GM12891 (cell line): Measurements from ENCODE around the gene ST7. TPM values are rescaled to one million over a fixed set of nuclear protein-coding genes. Genes with fewer than 3 reads are reported as not detected.

Experiments used
- DNase-seq: peaks from one replicate; pipeline ENCODE4 v3.0.0; 2011; ENCODE audit warnings: low spot score; ENCODE audit not compliant: insufficient read length
- FAIRE-seq: peaks from 2 replicates; lab custom pipeline; 2011; peaks lifted over from hg19 to GRCh38; lab: Jason Lieb, UNC
- PAX5 ChIP-seq: IDR thresholded peaks from 2 replicates; pipeline ENCODE4 v1.6.1; 2011; ENCODE audit warnings: low read length, moderate library complexity, mild to moderate bottlenecking; ENCODE audit not compliant: insufficient read depth, severe bottlenecking
- POLR2A ChIP-seq: IDR thresholded peaks from 2 replicates; pipeline ENCODE4 v1.6.1; 2011; ENCODE audit warnings: low read depth, low read length, control low read depth
- POLR2AphosphoS5 ChIP-seq: IDR thresholded peaks from 2 replicates; pipeline ENCODE4 v1.6.1; 2011; ENCODE audit warnings: low read depth, low read length, control low read depth
- POU2F2 ChIP-seq: IDR thresholded peaks from 2 replicates; pipeline ENCODE4 v1.6.1; 2011; ENCODE audit warnings: low read depth, mild to moderate bottlenecking, control low read depth, low read length, moderate library complexity
- SPI1 ChIP-seq: IDR thresholded peaks from 2 replicates; pipeline ENCODE4 v1.6.1; 2011; ENCODE audit warnings: low read depth, low read length, control low read depth
- TAF1 ChIP-seq: IDR thresholded peaks from 2 replicates; pipeline ENCODE4 v1.6.1; 2011; ENCODE audit warnings: low read depth, low read length, control low read depth
- polyA plus RNA-seq: library from polyadenylated mRNA; unstranded; fragments of >200 nt; gene quantifications from one replicate; pipeline ENCODE4 v1.2.1, GENCODE V29; 2012; ENCODE audit warnings: low read depth, missing spikeins, inconsistent platforms; ENCODE audit not compliant: missing spikeins

ST7 gene
- 56.6 TPM for polyA plus RNA-seq

GRCh38 chr7:116953372-116953905 lies at the start of gene ST7:
ST7 (plus strand) TSS chr7:116953501; CDS start chr7:116953541, 40 bp downstream.
- FAIRE-seq (peak; percentile 16), DNase-seq (peak; percentile 29)
- 0 out of 2 replicates have a peak, but pooled peaks have one; percentile 3 for TF ChIP-seq POU2F2
- TF ChIP-seq SPI1 = no peak
- no peak; the same call in 1 of the 2 replicates for TF ChIP-seq TAF1
- peak; percentile 75 for TF ChIP-seq POLR2A
- peak; percentile 46; the same call in 1 of the 2 replicates for TF ChIP-seq POLR2AphosphoS5
- no peak for TF ChIP-seq PAX5

- TF ChIP-seq POLR2A (no peak), TAF1 (no peak), POLR2AphosphoS5 (no peak), SPI1 (no peak), POU2F2 (no peak), PAX5 (no peak)
- FAIRE-seq (peak; percentile 28), DNase-seq (no peak)
Observed at GRCh38 chr7:116906391-116906790, 46.9 kb upstream of the ST7 start.

- no peak for FAIRE-seq
- no peak for DNase-seq
- TF ChIP-seq PAX5 (no peak), SPI1 (no peak), POLR2AphosphoS5 (no peak), TAF1 (no peak), POLR2A (no peak), POU2F2 (no peak)
Observed at GRCh38 chr7:116910383-116910782, 42.9 kb upstream of the ST7 start.

- DNase-seq (no peak), FAIRE-seq (no peak)
- TF ChIP-seq POLR2A (no peak), POU2F2 (no peak), PAX5 (no peak), TAF1 (no peak)
Observed at GRCh38 chr7:116911801-116912200, 41.5 kb upstream of the ST7 start.

GRCh38 chr7:116912269-116912909 lies 40.9 kb upstream of the ST7 start:
- TF ChIP-seq POLR2AphosphoS5 (no peak), PAX5 (no peak), POU2F2 (no peak)
- no peak for DNase-seq
- no peak for FAIRE-seq

GRCh38 chr7:116918704-116919103 lies 34.6 kb upstream of the ST7 start:
- DNase-seq (no peak), FAIRE-seq (no peak)
- TF ChIP-seq POLR2A = no peak

GRCh38 chr7:116920359-116920758 lies 32.9 kb upstream of the ST7 start:
- TF ChIP-seq TAF1 (no peak), PAX5 (no peak), POLR2AphosphoS5 (no peak), POLR2A (no peak), SPI1 (no peak), POU2F2 (no peak)
- DNase-seq = no peak
- no peak for FAIRE-seq

- FAIRE-seq (no peak), DNase-seq (no peak)
- TF ChIP-seq PAX5 (no peak), SPI1 (no peak), TAF1 (no peak)
Observed at GRCh38 chr7:116922545-116922944, 30.8 kb upstream of the ST7 start.

- TF ChIP-seq PAX5 = no peak
- no peak for TF ChIP-seq POLR2A
- TF ChIP-seq SPI1 = no peak
- no peak for FAIRE-seq
- DNase-seq = no peak
Observed at GRCh38 chr7:116924741-116925140, 28.6 kb upstream of the ST7 start.

- no peak for DNase-seq
- no peak for FAIRE-seq
- TF ChIP-seq POLR2AphosphoS5 (no peak), TAF1 (no peak), POU2F2 (no peak)
Observed at GRCh38 chr7:116929021-116929420, 24.3 kb upstream of the ST7 start.
